Right kidney (tissue), 1 donor: ENCODE measurements around the gene VSIG10L.
A peak's percentile ranks its signal among the peaks of the same experiment; 100 is the strongest.

Source experiments
- DNase-seq: peaks from one replicate; pipeline ENCODE4 v3.0.0-alpha.2; 2016

Gene VSIG10L

GRCh38 chr19:51317376-51317775 is 24.6 kb downstream of the VSIG10L start:
- no peak for DNase-seq

GRCh38 chr19:51316688-51317087 is 25.3 kb downstream of the VSIG10L start:
- no peak for DNase-seq

GRCh38 chr19:51311351-51312257 is 30.3 kb downstream of the VSIG10L start, which contains the start of gene IGLON5:
TSS of gene IGLON5 (plus strand) at chr19:51311644. CDS start at chr19:51311848, 204 bp downstream.
- no peak for DNase-seq

GRCh38 chr19:51305479-51305878 is 36.5 kb downstream of the VSIG10L start:
- DNase-seq, result no peak

- no peak for DNase-seq
Observed at GRCh38 chr19:51301266-51301665, 40.7 kb downstream of the VSIG10L start.

GRCh38 chr19:51297406-51297805 is 44.5 kb downstream of the VSIG10L start:
- no peak for DNase-seq

GRCh38 chr19:51296336-51297093 is 45.4 kb downstream of the VSIG10L start:
- no peak for DNase-seq

GRCh38 chr19:51295382-51296126 is 46.4 kb downstream of the VSIG10L start:
- DNase-seq, result peak; percentile 19

GRCh38 chr19:51294977-51295375 is 47.0 kb downstream of the VSIG10L start:
- no peak for DNase-seq

GRCh38 chr19:51294211-51294976 is 47.5 kb downstream of the VSIG10L start:
- DNase-seq, result no peak

- DNase-seq, result no peak
Observed at GRCh38 chr19:51293571-51294210, 48.2 kb downstream of the VSIG10L start.

GRCh38 chr19:51292971-51293370 is 49.0 kb downstream of the VSIG10L start:
- no peak for DNase-seq

- no peak for DNase-seq
Observed at GRCh38 chr19:51289635-51290034, 52.3 kb downstream of the VSIG10L start.

GRCh38 chr19:51285682-51286081 is 56.3 kb downstream of the VSIG10L start:
- no peak for DNase-seq

- DNase-seq, result no peak
Observed at GRCh38 chr19:51282335-51282734, 59.6 kb downstream of the VSIG10L start.
